Gastroesophageal sphincter (tissue), 4 donors: ENCODE results near the gene POU2AF2. TPM values are rescaled to one million over a fixed set of nuclear protein-coding genes. Genes with fewer than 3 reads are reported as not detected.

ENCODE experiments used
- ATAC-seq: fragments of 150-250 bp; one replicate; pipeline ENCODE4 v1.9.1; 2016; ENCODE audit warnings: mild to moderate bottlenecking, moderate library complexity
- H3K27ac ChIP-seq, 4 donors: fragments of 200-600 bp; sonication (generic) in 3 of 4; 1 replicate in 3 of 4; 2 replicates in 1 of 4; pipeline ENCODE4 v1.5.1; 2016 to 2019
- H3K27me3 ChIP-seq: fragments of 200-600 bp; sonication (generic); one replicate; pipeline ENCODE4 v1.5.1; 2019
- H3K36me3 ChIP-seq, 2 donors: fragments of 200-600 bp; sonication (generic); one replicate each; pipeline ENCODE4 v1.5.1; 2019; ENCODE audit warnings: control low read depth in 1 of 2
- H3K4me1 ChIP-seq, 3 donors: fragments of 200-600 bp; sonication (generic); 1 replicate in 2 of 3; 2 replicates in 1 of 3; pipeline ENCODE4 v1.5.1; 2016 to 2019; ENCODE audit warnings: control low read depth in 2 of 3
- H3K4me3 ChIP-seq, 2 donors: fragments of 200-600 bp; sonication (generic); one replicate each; pipeline ENCODE4 v1.5.1; 2019; ENCODE audit warnings: mild to moderate bottlenecking in 1 of 2, moderate library complexity in 1 of 2
- H3K9me3 ChIP-seq, 3 donors: fragments of 200-600 bp; sonication (generic); one replicate each; pipeline ENCODE4 v1.5.1; 2017 to 2019; ENCODE audit warnings: control low read depth in 2 of 3
- CTCF ChIP-seq, 4 experiments: fragments of 200-600 bp in 2 of 4; fragments of 450-650 bp in 2 of 4; sonication (generic) in 1 of 4; IDR thresholded peaks; one replicate each; pipeline ENCODE4 v1.5.1; 2017 to 2019; ENCODE audit warnings: antibody characterized with exemption in 4 of 4, mild to moderate bottlenecking in 2 of 4, moderate library complexity in 2 of 4
- EP300 ChIP-seq: sonication (generic); formaldehyde crosslinking; IDR thresholded peaks from one replicate; pipeline ENCODE4 v1.6.1; 2017; ENCODE audit warnings: antibody characterized with exemption, mild to moderate bottlenecking
- POLR2A ChIP-seq, 2 donors: fragments of 450-650 bp; IDR thresholded peaks; one replicate each; pipeline ENCODE4 v1.6.1; 2017; ENCODE audit warnings: antibody characterized with exemption in 2 of 2, mild to moderate bottlenecking in 2 of 2, moderate library complexity in 1 of 2
- POLR2AphosphoS5 ChIP-seq: sonication (generic); formaldehyde crosslinking; IDR thresholded peaks from one replicate; pipeline ENCODE4 v1.6.1; 2017; ENCODE audit warnings: antibody characterized with exemption
- WGBS, 2 donors: methylation state at CpG; one replicate each; pipeline ENCODE4 v1.1.5; 2018; ENCODE audit warnings: low coverage in 1 of 2; 5-methylcytosine and 5-hydroxymethylcytosine counted together
- total RNA-seq, 4 donors: library from RNA; depleted of rRNA; stranded (reverse); fragments of >200 nt; gene quantifications; one replicate each; pipeline ENCODE4 v1.1.0, GENCODE V29; 2016

Gene POU2AF2
- total RNA-seq, 4 donors from 2014 or later, result 0.59 to 0.81 TPM; not detected in 2

- WGBS, 2 donors, result 38 to 94% methylated on average over 2 to 3 of the region's 3 CpGs
- Histone ChIP-seq H3K27ac (no peak overlapping the region), H3K4me1 (peaks cover 0 to 9% (median 0%) of the 10 kb centered on the region in 3 donors), H3K27me3 (no peaks in the 10 kb centered on the region), H3K4me3 (no peak overlapping the region), H3K9me3 (peaks cover 0 to 4% (median 0%) of the 10 kb centered on the region in 3 donors), H3K36me3 (no peaks in the 10 kb centered on the region)
- no peak for ATAC-seq
- TF ChIP-seq CTCF (IDR thresholded peaks at IDR 0.05), result no peak
These were observed 19.6 kb upstream of the POU2AF2 start for GRCh38 chr11:111225881-111226280.

GRCh38 chr11:111229604-111230003 is 15.9 kb upstream of the POU2AF2 start:
- Histone ChIP-seq H3K36me3 (no peaks in the 10 kb centered on the region), H3K27me3 (no peaks in the 10 kb centered on the region), H3K9me3 (peaks cover 0 to 4% (median 0%) of the 10 kb centered on the region in 3 donors), H3K4me3 (no peak overlapping the region), H3K4me1 (peaks cover 0 to 10% (median 0%) of the 10 kb centered on the region in 3 donors), H3K27ac (no peak overlapping the region)
- 60 to 100% methylated on average over 3 to 6 of the region's 6 CpGs for WGBS, 2 donors
- TF ChIP-seq POLR2A (IDR thresholded peaks at IDR 0.05) (no peak), CTCF (IDR thresholded peaks at IDR 0.05) (no peak), EP300 (no peak), POLR2AphosphoS5 (no peak)
- no peak for ATAC-seq

- Histone ChIP-seq H3K4me3 (peak overlapping the region in 1 of 2 donors; percentile 50), H3K27ac (no peak overlapping the region), H3K27me3 (no peaks in the 10 kb centered on the region), H3K4me1 (peaks cover 0 to 10% (median 0%) of the 10 kb centered on the region in 3 donors), H3K36me3 (no peaks in the 10 kb centered on the region), H3K9me3 (peaks cover 0 to under 1% (median 0%) of the 10 kb centered on the region in 3 donors)
- 43 to 100% methylated on average over 2 to 5 of the region's 6 CpGs for WGBS, 2 donors
- TF ChIP-seq CTCF (IDR thresholded peaks at IDR 0.05), result no peak
- no peak for TF ChIP-seq POLR2AphosphoS5
- no peak for TF ChIP-seq EP300
- no peak for TF ChIP-seq POLR2A (IDR thresholded peaks at IDR 0.05)
- peak; percentile 38 for ATAC-seq
These were observed 15.4 kb upstream of the POU2AF2 start for GRCh38 chr11:111230122-111230465.

GRCh38 chr11:111231836-111232235 is 13.7 kb upstream of the POU2AF2 start:
- no peak for ATAC-seq
- Histone ChIP-seq H3K9me3 (no peaks in the 10 kb centered on the region), H3K36me3 (no peaks in the 10 kb centered on the region), H3K27ac (no peak overlapping the region), H3K27me3 (no peaks in the 10 kb centered on the region), H3K4me1 (peaks cover 0 to 10% (median 0%) of the 10 kb centered on the region in 3 donors), H3K4me3 (no peak overlapping the region)
- TF ChIP-seq CTCF (IDR thresholded peaks at IDR 0.05) (no peak), POLR2AphosphoS5 (no peak), POLR2A (IDR thresholded peaks at IDR 0.05) (no peak), EP300 (no peak)
- WGBS, 2 donors, result 72 to 88% methylated on average over 3 of the region's 3 CpGs

DNA sequence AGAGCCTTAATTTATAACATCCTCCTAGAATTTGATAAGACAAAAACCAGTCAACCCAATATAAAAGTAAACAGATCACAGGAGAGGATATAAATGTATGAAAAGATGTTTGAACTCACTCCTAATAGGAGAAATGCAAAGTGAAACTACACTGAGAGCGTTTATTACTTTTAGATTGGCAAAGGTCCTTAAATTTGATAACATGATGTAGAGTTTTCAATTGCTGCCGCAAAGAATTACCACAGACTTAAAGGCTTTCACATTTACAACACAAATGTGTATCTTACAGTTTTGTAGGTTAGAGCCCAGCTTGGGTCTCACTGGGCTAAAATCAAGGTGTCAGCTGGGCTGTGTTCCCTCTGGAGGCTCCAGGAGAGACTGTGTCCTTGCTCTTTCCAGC is 9.1 kb upstream of the POU2AF2 start:
- Histone ChIP-seq H3K4me1 (no peaks in the 10 kb centered on the region), H3K4me3 (no peak overlapping the region)
- no peak for ATAC-seq

More for the DNA sequence above, 9.1 kb upstream of the POU2AF2 start:
- H3K9me3 ChIP-seq, result no peaks in the 10 kb centered on the region
- peaks cover 6% of the 10 kb centered on the region for H3K27me3 ChIP-seq
- 32 to 45% methylated on average over 2 of the region's 2 CpGs for WGBS, 2 donors
- TF ChIP-seq CTCF (IDR thresholded peaks at IDR 0.05), result no peak
- TF ChIP-seq EP300, result no peak
- no peak for TF ChIP-seq POLR2A (IDR thresholded peaks at IDR 0.05)
- TF ChIP-seq POLR2AphosphoS5, result no peak
- H3K36me3 ChIP-seq, result no peaks in the 10 kb centered on the region
- no peak overlapping the region for H3K27ac ChIP-seq
